HFF-Myc (cell line): ENCODE data around the gene ZFP92.
"Not testable (repeated sequence)": the region's sequence is repeated elsewhere in the genome, so short reads cannot be mapped to it uniquely, and the experiment has no call there.

ENCODE experiments used
- DNase-seq: peaks from one replicate; pipeline ENCODE4 v3.0.0-alpha.2; 2011; ENCODE audit warnings: low read depth; ENCODE audit errors: extremely low read depth
- H3K4me3 ChIP-seq: replicated peaks from 2 replicates; pipeline ENCODE4 v1.5.1; 2011; ENCODE audit warnings: low read depth, mild to moderate bottlenecking, control low read depth, low read length
- TF ChIP-seq, protein P1 (sequence below): IDR thresholded peaks from 2 replicates; pipeline ENCODE4 v1.5.1; 2012; ENCODE audit warnings: mild to moderate bottlenecking, low read depth, low read length, control low read depth; ENCODE audit errors: missing control alignments

ZFP92 gene

DNA sequence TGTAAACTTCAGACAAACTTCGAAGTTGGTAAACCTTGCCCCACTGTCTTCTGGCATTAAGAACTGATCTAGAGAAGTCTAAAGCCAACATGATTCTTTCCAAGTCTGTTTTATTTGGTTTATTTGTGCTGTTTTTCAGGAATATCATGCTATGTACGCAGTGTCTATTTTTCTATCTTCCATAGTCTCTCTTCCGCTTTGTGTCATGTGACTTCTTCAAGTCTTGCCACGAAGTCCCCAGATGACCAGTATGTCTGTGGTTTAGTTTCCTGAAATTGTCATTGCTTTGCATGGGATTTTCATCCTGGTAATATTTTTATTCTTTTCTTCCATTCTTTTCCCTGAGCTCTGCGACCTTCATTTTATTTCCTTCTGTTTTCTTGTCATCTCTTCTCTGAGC is 25.2 kb upstream of the ZFP92 start:
- no peak overlapping the region for H3K4me3 ChIP-seq

GRCh38 chrX:153387345-153387744 is 23.9 kb upstream of the ZFP92 start:
- no peak overlapping the region for H3K4me3 ChIP-seq
- TF ChIP-seq, protein P1, sequence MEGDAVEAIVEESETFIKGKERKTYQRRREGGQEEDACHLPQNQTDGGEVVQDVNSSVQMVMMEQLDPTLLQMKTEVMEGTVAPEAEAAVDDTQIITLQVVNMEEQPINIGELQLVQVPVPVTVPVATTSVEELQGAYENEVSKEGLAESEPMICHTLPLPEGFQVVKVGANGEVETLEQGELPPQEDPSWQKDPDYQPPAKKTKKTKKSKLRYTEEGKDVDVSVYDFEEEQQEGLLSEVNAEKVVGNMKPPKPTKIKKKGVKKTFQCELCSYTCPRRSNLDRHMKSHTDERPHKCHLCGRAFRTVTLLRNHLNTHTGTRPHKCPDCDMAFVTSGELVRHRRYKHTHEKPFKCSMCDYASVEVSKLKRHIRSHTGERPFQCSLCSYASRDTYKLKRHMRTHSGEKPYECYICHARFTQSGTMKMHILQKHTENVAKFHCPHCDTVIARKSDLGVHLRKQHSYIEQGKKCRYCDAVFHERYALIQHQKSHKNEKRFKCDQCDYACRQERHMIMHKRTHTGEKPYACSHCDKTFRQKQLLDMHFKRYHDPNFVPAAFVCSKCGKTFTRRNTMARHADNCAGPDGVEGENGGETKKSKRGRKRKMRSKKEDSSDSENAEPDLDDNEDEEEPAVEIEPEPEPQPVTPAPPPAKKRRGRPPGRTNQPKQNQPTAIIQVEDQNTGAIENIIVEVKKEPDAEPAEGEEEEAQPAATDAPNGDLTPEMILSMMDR = no peak
- DNase-seq = no peak

More for the DNA sequence above, 25.2 kb upstream of the ZFP92 start:
- TF ChIP-seq, protein P1 = no peak
- DNase-seq = no peak

- TF ChIP-seq, protein P1 = no peak
- no peak for DNase-seq
- no peak overlapping the region for H3K4me3 ChIP-seq
Observed at GRCh38 chrX:153387987-153388721, 23.1 kb upstream of the ZFP92 start.

DNA sequence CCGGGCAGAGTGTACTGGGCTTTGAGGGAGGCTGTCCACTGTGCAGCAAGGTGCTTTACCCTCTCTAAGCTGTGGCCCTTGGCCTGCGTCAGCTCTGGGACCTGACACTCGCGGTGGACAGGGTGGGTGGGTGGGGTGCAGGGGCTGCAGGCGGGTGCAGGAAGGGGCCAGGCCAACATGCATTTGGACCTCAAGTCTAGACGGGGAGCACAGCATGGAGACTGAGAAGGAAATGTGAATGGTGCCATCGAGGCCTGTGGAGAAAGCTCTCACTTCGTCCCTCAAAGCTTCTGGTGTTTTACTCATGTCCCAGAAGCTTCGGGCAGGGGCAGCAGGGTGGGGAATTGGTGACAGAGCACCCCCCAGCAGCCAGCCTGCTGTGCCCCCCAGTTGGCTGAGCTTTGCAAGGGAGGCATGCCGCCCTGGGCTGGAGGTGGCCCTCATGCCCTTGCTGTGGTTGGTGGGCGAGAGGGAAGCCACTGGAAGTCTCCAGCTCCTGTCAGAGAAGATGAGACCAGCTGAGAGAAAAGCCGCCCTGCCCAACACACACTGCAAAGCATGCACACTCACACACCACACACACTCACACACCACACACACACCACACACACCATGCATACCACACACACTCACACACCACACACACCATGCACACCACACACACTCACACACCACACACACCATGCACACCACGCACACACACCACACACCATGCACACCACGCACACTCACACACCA is 22.4 kb upstream of the ZFP92 start:
- no peak overlapping the region for H3K4me3 ChIP-seq
- TF ChIP-seq, protein P1 = no peak
- no peak for DNase-seq

DNA sequence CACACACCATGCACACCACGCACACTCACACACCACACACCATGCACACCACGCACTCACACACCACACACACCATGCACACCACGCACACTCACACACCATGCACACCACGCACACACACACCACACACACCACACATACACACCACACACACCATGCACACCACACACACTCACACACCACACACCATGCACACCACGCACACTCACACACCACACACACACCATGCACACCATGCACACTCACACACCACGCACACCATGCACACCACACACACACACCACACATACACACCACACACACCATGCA is 21.9 kb upstream of the ZFP92 start:
- H3K4me3 ChIP-seq, DNase-seq: not testable (repeated sequence)

DNA sequence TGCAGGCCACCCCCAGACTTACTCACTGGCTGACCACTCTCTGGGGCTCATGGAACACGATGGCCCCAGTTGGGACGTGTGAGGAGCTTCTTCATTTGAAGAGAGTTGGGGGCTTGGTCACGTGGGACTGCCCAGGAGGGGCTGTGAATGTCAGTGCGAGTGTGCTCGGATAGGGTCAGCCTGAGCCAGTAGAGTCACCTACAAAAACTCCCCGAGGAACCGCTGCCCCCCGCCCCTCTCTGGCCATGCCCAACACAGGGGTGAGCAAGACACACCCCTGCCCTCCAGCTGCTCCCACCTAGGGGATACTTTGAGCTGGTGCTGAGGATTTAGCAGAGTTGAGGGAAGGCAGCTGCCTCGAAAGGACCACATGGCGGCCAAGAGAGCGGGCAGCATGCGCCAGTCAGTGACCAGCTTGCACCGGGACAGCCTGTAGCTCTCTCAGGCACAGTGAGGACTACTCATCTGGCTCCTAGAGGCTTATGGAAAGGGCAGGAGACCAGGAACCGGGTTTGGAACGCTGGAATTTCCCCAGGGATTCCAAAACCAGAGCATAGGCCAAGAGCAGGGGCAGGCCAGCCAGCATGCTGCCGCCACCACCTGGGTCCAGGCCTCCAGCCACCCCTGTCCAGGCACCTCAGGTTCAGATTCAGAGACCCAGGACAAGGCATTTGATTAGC is 18.5 kb upstream of the ZFP92 start:
- TF ChIP-seq, protein P1 = no peak
- no peak for DNase-seq

DNA sequence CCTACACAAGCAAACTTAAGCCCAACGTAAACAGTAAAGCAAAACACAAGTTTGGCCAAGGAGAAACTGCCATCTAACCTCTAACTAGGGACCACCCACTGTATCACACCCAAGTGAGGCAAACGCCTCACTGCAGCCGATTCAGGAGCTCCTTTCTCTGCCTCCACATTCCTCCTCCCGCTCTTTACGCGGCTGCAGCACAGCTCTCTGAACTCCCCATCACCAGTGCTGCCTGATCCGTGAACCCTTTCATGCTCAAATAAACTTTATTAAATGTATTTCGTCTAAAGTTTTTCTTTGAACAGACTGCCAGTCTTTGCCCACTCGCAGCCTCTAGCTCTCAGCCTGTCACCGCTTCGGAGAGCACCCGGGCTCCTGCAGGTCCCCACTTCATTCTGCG is 16.7 kb upstream of the ZFP92 start:
- TF ChIP-seq, protein P1 = no peak
- no peak for DNase-seq
- H3K4me3 ChIP-seq = no peak overlapping the region

More for the DNA sequence above, 18.5 kb upstream of the ZFP92 start:
- H3K4me3 ChIP-seq = no peak overlapping the region
